NCI-H2029 (cell line): ENCODE measurements around the gene RSPRY1.
"Not testable (repeated sequence)": the region's sequence is repeated elsewhere in the genome, so short reads cannot be mapped to it uniquely, and the experiment has no call there.

Source experiments
- DNase-seq: peaks from one replicate; lab custom pipeline; 2025; lab: John Stamatoyannopoulos, UW

RSPRY1 gene

GRCh38 chr16:57186872-57187854 is 1.0 kb downstream of the RSPRY1 start:
- no peak for DNase-seq

- not testable (repeated sequence) for DNase-seq
Measured at GRCh38 chr16:57187902-57188710, 2.0 kb downstream of the RSPRY1 start.

GRCh38 chr16:57188711-57189002 is 2.5 kb downstream of the RSPRY1 start:
- no peak for DNase-seq

GRCh38 chr16:57189527-57189926 is 3.4 kb downstream of the RSPRY1 start:
- not testable (repeated sequence) for DNase-seq

GRCh38 chr16:57190136-57190535 is 4.0 kb downstream of the RSPRY1 start:
- no peak for DNase-seq

GRCh38 chr16:57191056-57191571 is 5.0 kb downstream of the RSPRY1 start:
- DNase-seq: no peak

GRCh38 chr16:57192146-57192545 is 6.0 kb downstream of the RSPRY1 start:
- no peak for DNase-seq

GRCh38 chr16:57192720-57193486 is 6.8 kb downstream of the RSPRY1 start:
- no peak for DNase-seq

- no peak for DNase-seq
Measured at GRCh38 chr16:57194512-57194911, 8.4 kb downstream of the RSPRY1 start.

GRCh38 chr16:57196286-57196685 is 10.2 kb downstream of the RSPRY1 start:
- DNase-seq: no peak

GRCh38 chr16:57196753-57197152 is 10.6 kb downstream of the RSPRY1 start:
- DNase-seq: no peak

- not testable (repeated sequence) for DNase-seq
Measured at GRCh38 chr16:57200321-57200720, 14.2 kb downstream of the RSPRY1 start.

- not testable (repeated sequence) for DNase-seq
Measured at GRCh38 chr16:57200926-57201325, 14.8 kb downstream of the RSPRY1 start.

- DNase-seq: no peak
Measured at GRCh38 chr16:57202095-57202886, 16.2 kb downstream of the RSPRY1 start.

- no peak for DNase-seq
Measured at GRCh38 chr16:57203451-57203850, 17.3 kb downstream of the RSPRY1 start.

GRCh38 chr16:57204675-57205074 is 18.5 kb downstream of the RSPRY1 start:
- no peak for DNase-seq

GRCh38 chr16:57208926-57209325 is 22.8 kb downstream of the RSPRY1 start:
- no peak for DNase-seq

GRCh38 chr16:57209780-57210179 is 23.7 kb downstream of the RSPRY1 start:
- no peak for DNase-seq

GRCh38 chr16:57213462-57213861 is 27.3 kb downstream of the RSPRY1 start:
- DNase-seq: no peak

GRCh38 chr16:57216968-57217367 is 30.8 kb downstream of the RSPRY1 start:
- no peak for DNase-seq

GRCh38 chr16:57223057-57223456 is 36.9 kb downstream of the RSPRY1 start:
- DNase-seq: no peak
